GM23338 (cell line): ENCODE results near the gene PPP2R5B. TPM values are rescaled to one million over a fixed set of nuclear protein-coding genes. Genes with fewer than 3 reads are reported as not detected.

Source experiments
- ATAC-seq: fragments of 200-7000 bp; cut with Tn5 transposase; 3 replicates; pipeline ENCODE4 v1.9.1; 2020
- DNase-seq: peaks from one replicate; pipeline ENCODE4 v3.0.0-alpha.2; 2015; ENCODE audit warnings: low spot score
- H2AFZ ChIP-seq: fragments of 200-600 bp; sonication (generic); 2 replicates; pipeline ENCODE4 v1.8.0; 2016; ENCODE audit warnings: antibody characterized with exemption, mild to moderate bottlenecking, moderate library complexity
- H3F3A ChIP-seq: fragments of 200-600 bp; sonication (generic); replicated peaks from 2 replicates; pipeline ENCODE4 v1.8.0; 2017; ENCODE audit warnings: antibody characterized with exemption, mixed run types, low read depth
- H3K27ac ChIP-seq: fragments of 200-600 bp; sonication (generic); 2 replicates; pipeline ENCODE4 v1.6.1; 2016; ENCODE audit warnings: low read depth
- H3K27me3 ChIP-seq: fragments of 200-600 bp; sonication (generic); 2 replicates; pipeline ENCODE4 v1.8.0; 2016; ENCODE audit warnings: mild to moderate bottlenecking, mixed run types, moderate library complexity; ENCODE audit not compliant: insufficient read depth
- H3K36me3 ChIP-seq: fragments of 200-600 bp; sonication (generic); 2 replicates; pipeline ENCODE4 v1.8.0; 2016; ENCODE audit warnings: mild to moderate bottlenecking; ENCODE audit not compliant: insufficient read depth
- H3K4me1 ChIP-seq: fragments of 200-600 bp; sonication (generic); 2 replicates; pipeline ENCODE4 v1.8.0; 2016; ENCODE audit warnings: mild to moderate bottlenecking, moderate library complexity; ENCODE audit not compliant: insufficient read depth
- H3K4me2 ChIP-seq: fragments of 200-600 bp; sonication (generic); 2 replicates; pipeline ENCODE4 v1.7.1; 2017; ENCODE audit warnings: mixed run types
- H3K4me3 ChIP-seq: fragments of 200-600 bp; sonication (generic); 2 replicates; pipeline ENCODE4 v1.6.1; 2016; ENCODE audit warnings: mixed run types
- H3K79me2 ChIP-seq: fragments of 200-600 bp; sonication (generic); replicated peaks from 2 replicates; pipeline ENCODE4 v1.8.0; 2017; ENCODE audit warnings: mild to moderate bottlenecking; ENCODE audit not compliant: insufficient read depth
- H3K9me2 ChIP-seq: fragments of 200-600 bp; sonication (generic); 2 replicates; pipeline ENCODE4 v1.8.0; 2017; ENCODE audit not compliant: insufficient read depth
- H4K20me1 ChIP-seq: fragments of 200-600 bp; sonication (generic); replicated peaks from 2 replicates; pipeline ENCODE4 v1.8.0; 2017; ENCODE audit warnings: mild to moderate bottlenecking; ENCODE audit not compliant: insufficient read depth
- H3K27ac Mint-ChIP-seq: 2 replicates; pipeline ENCODE4 v1.8.0; 2020; ENCODE audit warnings: inconsistent platforms, mild to moderate bottlenecking, moderate library complexity, mixed read lengths
- H3K27me3 Mint-ChIP-seq: 3 replicates; pipeline ENCODE4 v1.8.0; 2022; ENCODE audit warnings: low read depth, mild to moderate bottlenecking, moderate library complexity, mixed read lengths, inconsistent platforms; ENCODE audit not compliant: insufficient read depth, poor library complexity
- H3K36me3 Mint-ChIP-seq: 3 replicates; pipeline ENCODE4 v1.8.0; 2021; ENCODE audit warnings: low read depth, mild to moderate bottlenecking, inconsistent platforms, moderate library complexity, mixed read lengths
- H3K4me1 Mint-ChIP-seq: 3 replicates; pipeline ENCODE4 v1.8.0; 2020; ENCODE audit warnings: mild to moderate bottlenecking, inconsistent platforms, mixed read lengths
- H3K4me3 Mint-ChIP-seq: 3 replicates; pipeline ENCODE4 v1.8.0; 2021; ENCODE audit warnings: moderate library complexity, mild to moderate bottlenecking, inconsistent platforms, mixed read lengths
- H3K9me3 Mint-ChIP-seq: 3 replicates; pipeline ENCODE4 v1.8.0; 2020; ENCODE audit warnings: moderate library complexity, mild to moderate bottlenecking, inconsistent platforms, mixed read lengths
- CREB1 ChIP-seq: fragments of 250-450 bp; sonication (Bioruptor Pico); IDR thresholded peaks from 2 replicates; pipeline ENCODE4 v1.5.0; 2020; ENCODE audit warnings: low read depth, mild to moderate bottlenecking, moderate library complexity
- NANOG ChIP-seq: IDR thresholded peaks from 2 replicates; pipeline ENCODE4 v1.6.1; 2016; ENCODE audit warnings: antibody characterized with exemption, borderline replicate concordance
- STAT1 ChIP-seq: IDR thresholded peaks from one replicate; pipeline ENCODE4 v1.6.1; 2016; ENCODE audit warnings: antibody characterized with exemption; ENCODE audit not compliant: unreplicated experiment
- ZNF462 ChIP-seq: fragments of 250-450 bp; sonication (Bioruptor Pico); IDR thresholded peaks from 2 replicates; pipeline ENCODE4 v1.5.0; 2020; ENCODE audit warnings: mild to moderate bottlenecking, moderate library complexity
- polyA plus RNA-seq: library from polyadenylated mRNA; unstranded; fragments of >200 nt; fragmentation: Nextera tagmentation; extraction: Ambion mirVana; gene quantifications from 2 replicates; pipeline ENCODE4 v1.2.1, GENCODE V29; 2016
- total RNA-seq: library from RNA; depleted of rRNA; stranded (reverse); fragments of >200 nt; shearing (Covaris generic); gene quantifications from 2 replicates; pipeline ENCODE4 v1.2.3, GENCODE V29; 2014

The PPP2R5B gene
- total and polyA plus RNA-seq, 2 experiments from 2014 or later: 2.8 to 5.8 TPM

GRCh38 chr11:64932324-64932723 is 7.8 kb downstream of the PPP2R5B start (continued):
- TF ChIP-seq ZNF462 (CRISPR knock-in tag): no peak

GRCh38 chr11:64933213-64933934 is 8.9 kb downstream of the PPP2R5B start:
- ATAC-seq: no peak
- Histone ChIP-seq H3K4me2 (no peak overlapping the region), H3K79me2 (no peaks in the 10 kb centered on the region), H3F3A (no peaks in the 10 kb centered on the region), H3K27ac (no peak overlapping the region), H3K4me1 (peaks cover 7% of the 10 kb centered on the region; the same call in 1 of the 2 replicates), H3K4me3 (no peak overlapping the region), H4K20me1 (no peaks in the 10 kb centered on the region), H3K36me3 (no peaks in the 10 kb centered on the region), H3K27me3 (no peaks in the 10 kb centered on the region), H3K9me2 (no peaks in the 10 kb centered on the region), H2AFZ (no peak overlapping the region)
- TF ChIP-seq NANOG: no peak
- no peak for TF ChIP-seq STAT1
- TF ChIP-seq CREB1: no peak
- Mint-ChIP-seq H3K4me3 (no peak overlapping the region), H3K27me3 (peaks cover 16% of the 10 kb centered on the region), H3K9me3 (no peaks in the 10 kb centered on the region), H3K4me1 (peaks cover 29% of the 10 kb centered on the region), H3K36me3 (no peaks in the 10 kb centered on the region), H3K27ac (no peak overlapping the region)
- no peak for DNase-seq
